H9 (cell line): Measurements from ENCODE around the gene TTC28. TPM values are rescaled to one million over a fixed set of nuclear protein-coding genes. Genes with fewer than 3 reads are reported as not detected.

Experiments used
- DNase-seq: peaks from one replicate; pipeline ENCODE4 v3.0.0-alpha.2; 2017
- H2AFZ ChIP-seq: one replicate; pipeline ENCODE4 v1.6.1; 2013; ENCODE audit warnings: mild to moderate bottlenecking, low read length, control low read depth, moderate library complexity
- H2AK5ac ChIP-seq: 2 replicates; pipeline ENCODE4 v1.6.1; 2013; ENCODE audit warnings: low read length, control low read depth, mixed read lengths; ENCODE audit not compliant: insufficient read length
- H2BK120ac ChIP-seq: one replicate; pipeline ENCODE4 v1.6.1; 2013; ENCODE audit warnings: low read depth, mild to moderate bottlenecking, low read length, control low read depth, inconsistent platforms; ENCODE audit not compliant: poor library complexity, severe bottlenecking
- H2BK12ac ChIP-seq: 2 replicates; pipeline ENCODE4 v1.6.1; 2013; ENCODE audit warnings: low read length, control low read depth, mixed read lengths, low read depth; ENCODE audit not compliant: insufficient read length
- H2BK15ac ChIP-seq: 2 replicates; pipeline ENCODE4 v1.6.1; 2013; ENCODE audit warnings: low read depth, low read length, control low read depth
- H2BK20ac ChIP-seq: one replicate; pipeline ENCODE4 v1.6.1; 2013; ENCODE audit warnings: low read depth, mild to moderate bottlenecking, low read length, control low read depth, inconsistent platforms; ENCODE audit not compliant: poor library complexity, severe bottlenecking
- H2BK5ac ChIP-seq: 2 replicates; pipeline ENCODE4 v1.6.1; 2013; ENCODE audit warnings: low read length, control low read depth, mixed read lengths; ENCODE audit not compliant: insufficient read length
- H3K14ac ChIP-seq: 2 replicates; pipeline ENCODE4 v1.6.1; 2013; ENCODE audit warnings: low read length, control low read depth; ENCODE audit not compliant: insufficient read depth
- H3K18ac ChIP-seq: 2 replicates; pipeline ENCODE4 v1.6.1; 2013; ENCODE audit warnings: low read depth, mild to moderate bottlenecking, mixed read lengths, low read length, control low read depth; ENCODE audit not compliant: insufficient read length
- H3K23ac ChIP-seq: 2 replicates; pipeline ENCODE4 v1.6.1; 2013; ENCODE audit warnings: low read length, control low read depth, mixed read lengths, low read depth; ENCODE audit not compliant: insufficient read length
- H3K23me2 ChIP-seq: 2 replicates; pipeline ENCODE4 v1.6.1; 2013; ENCODE audit warnings: low read depth, mild to moderate bottlenecking, mixed read lengths, low read length, control low read depth; ENCODE audit not compliant: insufficient read length, poor library complexity, severe bottlenecking
- H3K27ac ChIP-seq: 2 replicates; pipeline ENCODE4 v1.5.1; 2013; ENCODE audit warnings: low read length, control low read depth, mixed read lengths, low read depth; ENCODE audit not compliant: insufficient read length
- H3K27me3 ChIP-seq: 2 replicates; pipeline ENCODE4 v1.6.1; 2013; ENCODE audit warnings: low read length, control low read depth, inconsistent platforms; ENCODE audit not compliant: insufficient read depth
- H3K4ac ChIP-seq: 2 replicates; pipeline ENCODE4 v1.6.1; 2013; ENCODE audit warnings: low read depth, mild to moderate bottlenecking, control low read depth, inconsistent platforms, low read length, moderate library complexity
- H3K4me1 ChIP-seq: 2 replicates; pipeline ENCODE4 v1.6.1; 2013; ENCODE audit warnings: low read length, control low read depth, inconsistent platforms; ENCODE audit not compliant: insufficient read depth
- H3K4me2 ChIP-seq: 2 replicates; pipeline ENCODE4 v1.6.1; 2013; ENCODE audit warnings: low read length, control low read depth, mixed read lengths; ENCODE audit not compliant: insufficient read length, insufficient read depth
- H3K56ac ChIP-seq: 2 replicates; pipeline ENCODE4 v1.6.1; 2013; ENCODE audit warnings: low read depth, mild to moderate bottlenecking, mixed read lengths, low read length, control low read depth; ENCODE audit not compliant: insufficient read length
- H3K79me1 ChIP-seq: 2 replicates; pipeline ENCODE4 v1.6.1; 2013; ENCODE audit warnings: low read depth, mild to moderate bottlenecking, moderate library complexity, low read length, control low read depth, inconsistent platforms; ENCODE audit not compliant: insufficient read depth, poor library complexity, severe bottlenecking
- H3K79me2 ChIP-seq: 2 replicates; pipeline ENCODE4 v1.6.1; 2013; ENCODE audit warnings: low read length, control low read depth, inconsistent platforms; ENCODE audit not compliant: insufficient read depth
- H3K9ac ChIP-seq: 2 replicates; pipeline ENCODE4 v1.6.1; 2013; ENCODE audit warnings: low read length, control low read depth, mixed read lengths; ENCODE audit not compliant: insufficient read length; ENCODE audit errors: extremely low read depth
- H3K9me3 ChIP-seq: one replicate; pipeline ENCODE4 v1.6.1; 2013; ENCODE audit warnings: low read depth, low read length, inconsistent platforms; ENCODE audit not compliant: control insufficient read depth
- H3T11ph ChIP-seq: one replicate; pipeline ENCODE4 v1.6.1; 2013; ENCODE audit warnings: mild to moderate bottlenecking, low read length, control low read depth, inconsistent platforms
- H4K20me1 ChIP-seq: one replicate; pipeline ENCODE4 v1.6.1; 2013; ENCODE audit not compliant: control insufficient read depth, insufficient read length, insufficient read depth
- H4K5ac ChIP-seq: 2 replicates; pipeline ENCODE4 v1.6.1; 2013; ENCODE audit warnings: low read depth, mild to moderate bottlenecking, mixed read lengths, low read length, control low read depth; ENCODE audit not compliant: insufficient read length
- H4K8ac ChIP-seq: replicated peaks from 2 replicates; pipeline ENCODE4 v1.6.1; 2013; ENCODE audit warnings: low read length, control low read depth, mixed read lengths, low read depth; ENCODE audit not compliant: insufficient read length
- H4K91ac ChIP-seq: 2 replicates; pipeline ENCODE4 v1.6.1; 2013; ENCODE audit warnings: low read depth, mild to moderate bottlenecking, moderate library complexity, mixed read lengths, low read length, control low read depth; ENCODE audit not compliant: insufficient read length
- H3K27ac Mint-ChIP-seq, 3 experiments: 2 replicates in 2 of 3; 3 replicates in 1 of 3; pipeline ENCODE4 v1.8.0; 2020 to 2021; ENCODE audit warnings: mixed read lengths in 3 of 3, mild to moderate bottlenecking in 1 of 3, moderate library complexity in 1 of 3
- H3K27me3 Mint-ChIP-seq: 2 replicates; pipeline ENCODE4 v1.8.0; 2021; ENCODE audit warnings: low read depth, mild to moderate bottlenecking, moderate library complexity, mixed read lengths
- H3K36me3 Mint-ChIP-seq, 3 experiments: 2 replicates in 2 of 3; 3 replicates in 1 of 3; pipeline ENCODE4 v1.8.0; 2020 to 2021; ENCODE audit warnings: low read depth in 3 of 3, mixed read lengths in 3 of 3; ENCODE audit not compliant: insufficient read depth in 1 of 3
- H3K4me1 Mint-ChIP-seq, 2 experiments: 2 replicates each; pipeline ENCODE4 v1.8.0; 2020; ENCODE audit warnings: mixed read lengths in 2 of 2
- H3K4me3 Mint-ChIP-seq, 2 experiments: 2 replicates in 1 of 2; 3 replicates in 1 of 2; pipeline ENCODE4 v1.8.0; 2020 to 2021; ENCODE audit warnings: mild to moderate bottlenecking in 2 of 2, mixed read lengths in 2 of 2, moderate library complexity in 1 of 2
- H3K9me3 Mint-ChIP-seq, 2 experiments: 2 replicates in 1 of 2; 3 replicates in 1 of 2; pipeline ENCODE4 v1.8.0; 2020; ENCODE audit warnings: mild to moderate bottlenecking in 2 of 2, mixed read lengths in 2 of 2, moderate library complexity in 1 of 2
- CTCF ChIP-seq: fragments of 200-600 bp; sonication (generic); conservative IDR thresholded peaks from 3 replicates; pipeline ENCODE4 v1.8.0; 2021; ENCODE audit warnings: antibody characterized with exemption, mild to moderate bottlenecking
- WGBS: extraction: QIAGEN DNeasy Blood & Tissue Kit; methylation state at CpG from one replicate; pipeline ENCODE4 v1.1.7; 2013; ENCODE audit warnings: missing lambda C conversion rate, low lambda C conversion rate, mixed read lengths; ENCODE audit not compliant: insufficient read length; ENCODE audit errors: extremely low coverage; 5-methylcytosine and 5-hydroxymethylcytosine counted together
- total RNA-seq: library from RNA; stranded (reverse); gene quantifications from 2 replicates; pipeline ENCODE4 v1.2.1, GENCODE V29; 2021

The TTC28 gene
- total RNA-seq, 1 experiment from 2014 or later: 13.6 TPM

GRCh38 chr22:28027453-28028448, 651.9 kb downstream of the TTC28 start:
- no peaks in the 10 kb centered on the region for H3K9me3 ChIP-seq
- H3K27me3 Mint-ChIP-seq: no peaks in the 10 kb centered on the region; the same call in 1 of the 2 replicates
- no peak overlapping the region; a peak in 2 of 7 replicates for H3K27ac Mint-ChIP-seq
- no peaks in the 10 kb centered on the region for H3K36me3 Mint-ChIP-seq
- no peak overlapping the region for H2BK15ac ChIP-seq
- no peak overlapping the region for H4K8ac ChIP-seq
- H3K4ac ChIP-seq: no peak overlapping the region
- no peak overlapping the region for H2AFZ ChIP-seq
- DNase-seq: no peak
- H3K23me2 ChIP-seq: no peaks in the 10 kb centered on the region
- H3K4me1 ChIP-seq: no peaks in the 10 kb centered on the region
- no peak overlapping the region for H3K4me2 ChIP-seq
- H2BK12ac ChIP-seq: no peak overlapping the region
- no peaks in the 10 kb centered on the region; a peak in 1 of 5 replicates for H3K9me3 Mint-ChIP-seq
- H3K27ac ChIP-seq: no peak overlapping the region
- H3K27me3 ChIP-seq: no peaks in the 10 kb centered on the region
- H2BK5ac ChIP-seq: no peak overlapping the region
- no CpG with 5 or more reads among the region's 13 CpGs for WGBS
- no peak overlapping the region for H4K5ac ChIP-seq
- no peak overlapping the region for H3K23ac ChIP-seq
- no peak overlapping the region for H3T11ph ChIP-seq
- H2AK5ac ChIP-seq: no peak overlapping the region
- no peak overlapping the region for H3K9ac ChIP-seq
- H3K4me1 Mint-ChIP-seq: no peaks in the 10 kb centered on the region
- H3K4me3 Mint-ChIP-seq: no peak overlapping the region
- no peak overlapping the region for H3K56ac ChIP-seq
- H3K14ac ChIP-seq: no peak overlapping the region
- TF ChIP-seq CTCF: no peak
- H2BK120ac ChIP-seq: no peak overlapping the region
- no peak overlapping the region for H4K91ac ChIP-seq
- no peak overlapping the region for H2BK20ac ChIP-seq
- no peaks in the 10 kb centered on the region for H4K20me1 ChIP-seq
- H3K18ac ChIP-seq: no peak overlapping the region
- no peaks in the 10 kb centered on the region for H3K79me1 ChIP-seq
- H3K79me2 ChIP-seq: no peaks in the 10 kb centered on the region
